KG1 (cell line): Measurements from ENCODE around the gene ARHGEF28.

Experiments used
- DNase-seq: peaks from one replicate; lab custom pipeline; 2025; lab: John Stamatoyannopoulos, UW

ARHGEF28 gene

GRCh38 chr5:73745836-73746235 lies 119.8 kb downstream of the ARHGEF28 start:
- DNase-seq: no peak

- DNase-seq: no peak
Observed at GRCh38 chr5:73746608-73747007, 120.6 kb downstream of the ARHGEF28 start.

GRCh38 chr5:73747696-73748380 lies 121.8 kb downstream of the ARHGEF28 start:
- no peak for DNase-seq

- DNase-seq: no peak
Observed at GRCh38 chr5:73748510-73749400, 122.8 kb downstream of the ARHGEF28 start.

- DNase-seq: no peak
Observed at GRCh38 chr5:73749485-73750270, 123.7 kb downstream of the ARHGEF28 start.

- DNase-seq: no peak
Observed at GRCh38 chr5:73751254-73751914, 125.4 kb downstream of the ARHGEF28 start.

- no peak for DNase-seq
Observed at GRCh38 chr5:73754254-73754653, 128.3 kb downstream of the ARHGEF28 start.

- DNase-seq: no peak
Observed at GRCh38 chr5:73757416-73757815, 131.4 kb downstream of the ARHGEF28 start.

GRCh38 chr5:73759771-73760170 lies 133.8 kb downstream of the ARHGEF28 start:
- DNase-seq: no peak

GRCh38 chr5:73763300-73764032 lies 137.5 kb downstream of the ARHGEF28 start:
- DNase-seq: no peak

GRCh38 chr5:73764586-73764985 lies 138.6 kb downstream of the ARHGEF28 start:
- DNase-seq: no peak

- no peak for DNase-seq
Observed at GRCh38 chr5:73764996-73765395, 139.0 kb downstream of the ARHGEF28 start.

- no peak for DNase-seq
Observed at GRCh38 chr5:73766902-73767301, 140.9 kb downstream of the ARHGEF28 start.

GRCh38 chr5:73770172-73771025 lies 144.4 kb downstream of the ARHGEF28 start:
- DNase-seq: no peak

- DNase-seq: no peak
Observed at GRCh38 chr5:73774924-73775323, 148.9 kb downstream of the ARHGEF28 start.

- no peak for DNase-seq
Observed at GRCh38 chr5:73776405-73776804, 150.4 kb downstream of the ARHGEF28 start.

GRCh38 chr5:73777192-73777591 lies 151.2 kb downstream of the ARHGEF28 start:
- no peak for DNase-seq

GRCh38 chr5:73780302-73781080 lies 154.5 kb downstream of the ARHGEF28 start:
- no peak for DNase-seq

- no peak for DNase-seq
Observed at GRCh38 chr5:73781107-73781768, 155.2 kb downstream of the ARHGEF28 start.
